ENCODE data around the gene KDM4B. TPM values are rescaled to one million over a fixed set of nuclear protein-coding genes. Genes with fewer than 3 reads are reported as not detected.
A peak's percentile ranks its signal among the peaks of the same experiment; 100 is the strongest.

KDM4B gene
- polyA plus RNA-seq, 1 of the 3 experiments (the other 2 are of a cell fraction), result 12.2 TPM

GRCh38 chr19:4984438-4984990 lies 15.6 kb downstream of the KDM4B start:
- peaks cover 98% of the 10 kb centered on the region for H3K79me2 ChIP-seq (ENCODE audit: insufficient read depth)
- peaks cover 81% of the 10 kb centered on the region for H4K20me1 ChIP-seq (ENCODE audit: insufficient read depth)

GRCh38 chr19:4985551-4985991 lies 16.7 kb downstream of the KDM4B start:
- H3K4me3 ChIP-seq (ENCODE audit: low read depth in 2 of 2, low read length in 1 of 2), result no peak overlapping the region
- H3K4me2 ChIP-seq, result no peak overlapping the region
- no peaks in the 10 kb centered on the region for H3K27me3 ChIP-seq (ENCODE audit: insufficient read depth)
- H4K20me1 ChIP-seq (ENCODE audit: insufficient read depth), result peaks cover 88% of the 10 kb centered on the region
- no peaks in the 10 kb centered on the region for H3F3A ChIP-seq (replicated peaks; ENCODE audit: insufficient read depth)
- H3K79me2 ChIP-seq (ENCODE audit: insufficient read depth), result peaks cover 98% of the 10 kb centered on the region
- WGBS (ENCODE audit: low lambda C conversion rate), result 92% methylated on average over 14 of the region's 22 CpGs
- no peaks in the 10 kb centered on the region for H3K36me3 ChIP-seq (replicated peaks in 1 of 2; ENCODE audit: control insufficient read depth in 1 of 2, insufficient read depth in 2 of 2, low read length in 1 of 2)
- H2AFZ ChIP-seq (ENCODE audit: low read depth), result no peak overlapping the region
- no peaks in the 10 kb centered on the region for H3K9me3 ChIP-seq
- no peak overlapping the region for H3K9ac ChIP-seq
- POLR2A ChIA-PET, result interaction anchor here (0.6 to 1.0 kb wide), 2 partner anchors 15 to 305 kb away, joined by 3 read pairs; no protein-coding TSS in a partner anchor
- H3K9me2 ChIP-seq, result no peaks in the 10 kb centered on the region
- DNase-seq, result peak; percentile 41
- peaks cover 7 to 44% of the 10 kb centered on the region in 2 experiments; a peak in 1 of 4 replicates for H3K4me1 ChIP-seq (ENCODE audit: control insufficient read depth in 1 of 2, insufficient read depth in 2 of 2, low read depth in 1 of 2, low read length in 1 of 2)
- TF ChIP-seq USF2 (IDR thresholded peaks at IDR 0.05; ENCODE audit: borderline replicate concordance, low read depth, low read length), result no peak
- no peak for TF ChIP-seq IRF3 (IDR thresholded peaks at IDR 0.05; ENCODE audit: low read depth, low read length)
- TF ChIP-seq GATA2 (CRISPR knock-in tag; IDR thresholded peaks at IDR 0.05), result no peak
- no peak for TF ChIP-seq YY1 (IDR thresholded peaks at IDR 0.05; ENCODE audit: low read depth)
- no peak for TF ChIP-seq TAF1 (IDR thresholded peaks at IDR 0.05; ENCODE audit: borderline replicate concordance, low read depth, low read length)
- no peak for TF ChIP-seq FOXJ3 (CRISPR knock-in tag; IDR thresholded peaks at IDR 0.05)
- TF ChIP-seq CTCF (IDR thresholded peaks at IDR 0.05), result no peak
- no peak for TF ChIP-seq NRF1 (IDR thresholded peaks at IDR 0.05; ENCODE audit: low read depth, low read length)
- no peak for TF ChIP-seq EP300 (IDR thresholded peaks at IDR 0.05; ENCODE audit: borderline replicate concordance in 1 of 2, low read depth in 1 of 2, low read length in 1 of 2)
- no peak for TF ChIP-seq RCOR1 (IDR thresholded peaks at IDR 0.05; ENCODE audit: low read length)
- no peak for TF ChIP-seq EZH2phosphoT487 (IDR thresholded peaks at IDR 0.05; ENCODE audit: borderline replicate concordance, low read depth)
- TF ChIP-seq RFX5 (IDR thresholded peaks at IDR 0.05; ENCODE audit: low read length), result no peak
- TF ChIP-seq SMC3 (IDR thresholded peaks at IDR 0.05; ENCODE audit: low read depth, low read length), result no peak
- H3K27ac ChIP-seq (ENCODE audit: low read depth in 2 of 2, low read length in 1 of 2), result no peak overlapping the region
- CTCF ChIA-PET, result interaction anchor here (0.6 to 1.7 kb wide), 6 partner anchors 9 to 838 kb away, joined by 3 to 6 read pairs (median 4); no protein-coding TSS in a partner anchor

More at GRCh38 chr19:4984438-4984990, 15.6 kb downstream of the KDM4B start:
- H3K36me3 ChIP-seq (replicated peaks in 1 of 2; ENCODE audit: control insufficient read depth in 1 of 2, insufficient read depth in 2 of 2, low read length in 1 of 2), result no peaks in the 10 kb centered on the region
- H3K9me2 ChIP-seq, result no peaks in the 10 kb centered on the region
- ChIA-PET POLR2A (no interaction called here), CTCF (interaction anchor here (0.9 to 1.1 kb wide), 3 partner anchors 13 to 47 kb away, joined by 3 to 5 read pairs (median 3); no protein-coding TSS in a partner anchor)
- peaks cover 7 to 44% of the 10 kb centered on the region in 2 experiments; a peak in 1 of 4 replicates for H3K4me1 ChIP-seq (ENCODE audit: control insufficient read depth in 1 of 2, insufficient read depth in 2 of 2, low read depth in 1 of 2, low read length in 1 of 2)
- no peak overlapping the region for H3K9ac ChIP-seq
- no peak overlapping the region for H3K4me2 ChIP-seq
- no peaks in the 10 kb centered on the region for H3K27me3 ChIP-seq (ENCODE audit: insufficient read depth)
- TF ChIP-seq RFX5 (IDR thresholded peaks at IDR 0.05; ENCODE audit: low read length) (no peak), ZBTB33 (IDR thresholded peaks at IDR 0.05; ENCODE audit: borderline replicate concordance, low read depth) (no peak), FOXM1 (IDR thresholded peaks at IDR 0.05; ENCODE audit: low read depth) (no peak), TEAD4 (IDR thresholded peaks at IDR 0.05; ENCODE audit: borderline replicate concordance, insufficient read depth) (no peak), MAX (IDR thresholded peaks at IDR 0.05; ENCODE audit: low read depth) (no peak), GABPA (IDR thresholded peaks at IDR 0.05; ENCODE audit: low read depth) (no peak), SIN3A (IDR thresholded peaks at IDR 0.05; ENCODE audit: borderline replicate concordance, low read depth, low read length) (no peak), RAD21 (IDR thresholded peaks at IDR 0.05; ENCODE audit: low read length) (no peak), FOSL2 (IDR thresholded peaks at IDR 0.05; ENCODE audit: borderline replicate concordance, low read depth) (no peak)
- no peak overlapping the region for H2AFZ ChIP-seq (ENCODE audit: low read depth)
- no peak overlapping the region for H3K27ac ChIP-seq (ENCODE audit: low read depth in 2 of 2, low read length in 1 of 2)
- H3F3A ChIP-seq (replicated peaks; ENCODE audit: insufficient read depth), result no peaks in the 10 kb centered on the region
- no peak overlapping the region for H3K4me3 ChIP-seq (ENCODE audit: low read depth in 2 of 2, low read length in 1 of 2)
- no peaks in the 10 kb centered on the region for H3K9me3 ChIP-seq
- WGBS (ENCODE audit: low lambda C conversion rate), result 92% methylated on average over 12 of the region's 18 CpGs
- peak; percentile 46 for DNase-seq
